WERI-Rb-1 (cell line): Measurements from ENCODE around the gene CACNB2.
"Not testable (repeated sequence)": the region's sequence is repeated elsewhere in the genome, so short reads cannot be mapped to it uniquely, and the experiment has no call there.

ENCODE experiments used
- DNase-seq: peaks from one replicate; pipeline ENCODE4 v3.0.0-alpha.2; 2020
- H3K27ac ChIP-seq: fragments of 250-450 bp; sonication (Bioruptor Pico); 2 replicates; pipeline ENCODE4 v1.5.1; 2020; ENCODE audit warnings: mild to moderate bottlenecking, moderate library complexity
- H3K27me3 ChIP-seq: fragments of 250-450 bp; sonication (Bioruptor Pico); 2 replicates; pipeline ENCODE4 v1.5.1; 2021; ENCODE audit warnings: mild to moderate bottlenecking, low read depth, moderate library complexity; ENCODE audit not compliant: insufficient read depth, severe bottlenecking
- H3K36me3 ChIP-seq: fragments of 250-450 bp; sonication (Bioruptor Pico); 2 replicates; pipeline ENCODE4 v1.5.1; 2020; ENCODE audit warnings: mild to moderate bottlenecking, moderate library complexity
- H3K4me3 ChIP-seq: 2 replicates; pipeline ENCODE4 v1.5.1; 2011; ENCODE audit warnings: low read depth, mild to moderate bottlenecking, control low read depth, low read length
- H3K9me3 ChIP-seq: fragments of 250-450 bp; sonication (Bioruptor Pico); 2 replicates; pipeline ENCODE4 v1.5.1; 2021; ENCODE audit warnings: mild to moderate bottlenecking, moderate library complexity; ENCODE audit not compliant: severe bottlenecking
- CTCF ChIP-seq: IDR thresholded peaks from 2 replicates; pipeline ENCODE4 v1.5.1; 2011; ENCODE audit warnings: low read depth, mild to moderate bottlenecking, control low read depth, inconsistent platforms, low read length

Gene CACNB2

GRCh38 chr10:18583575-18584270 is 443.5 kb downstream of the CACNB2 start:
- Histone ChIP-seq H3K27ac (no peak overlapping the region), H3K36me3 (no peaks in the 10 kb centered on the region), H3K4me3 (no peak overlapping the region), H3K9me3 (no peaks in the 10 kb centered on the region), H3K27me3 (no peaks in the 10 kb centered on the region)
- DNase-seq, result no peak
- no peak for TF ChIP-seq CTCF

GRCh38 chr10:18586637-18587036 is 446.4 kb downstream of the CACNB2 start:
- not testable (repeated sequence) for H3K27me3 ChIP-seq, H3K36me3 ChIP-seq, H3K27ac ChIP-seq, H3K4me3 ChIP-seq, DNase-seq, H3K9me3 ChIP-seq

- not testable (repeated sequence) for H3K9me3 ChIP-seq, H3K27ac ChIP-seq, DNase-seq, H3K4me3 ChIP-seq, H3K36me3 ChIP-seq, H3K27me3 ChIP-seq
These were observed 450.9 kb downstream of the CACNB2 start for GRCh38 chr10:18591141-18591540.
